Left lung (tissue), 10 donors: ENCODE results near the gene UPF1. TPM values are rescaled to one million over a fixed set of nuclear protein-coding genes. Genes with fewer than 3 reads are reported as not detected.

Experiments used
- ATAC-seq: fragments of 200-7000 bp; cut with Tn5 transposase; one replicate; pipeline ENCODE4 v1.9.1; 2020; ENCODE audit warnings: moderate library complexity
- DNase-seq, 4 donors: peaks; one replicate each; pipeline ENCODE4 v3.0.0-alpha.2; 2013 to 2020
- H3K27ac ChIP-seq, 2 donors: fragments of 200-600 bp; sonication (generic) in 1 of 2; one replicate each; pipeline versions ENCODE4 v1.5.0 to v1.8.0; 2020 to 2021
- H3K27me3 ChIP-seq, 2 donors: fragments of 200-600 bp; sonication (generic) in 1 of 2; one replicate each; pipeline versions ENCODE4 v1.5.0 to v1.8.0; 2020 to 2021
- H3K36me3 ChIP-seq, 2 donors: fragments of 200-600 bp; sonication (generic) in 1 of 2; one replicate each; pipeline versions ENCODE4 v1.5.0 to v1.8.0; 2020 to 2021
- H3K4me1 ChIP-seq, 2 donors: fragments of 200-600 bp; one replicate each; pipeline ENCODE4 v1.8.0; 2021
- H3K4me3 ChIP-seq, 2 donors: fragments of 200-600 bp; sonication (generic) in 1 of 2; one replicate each; pipeline versions ENCODE4 v1.5.0 to v1.8.0; 2020 to 2021; ENCODE audit warnings: mild to moderate bottlenecking in 1 of 2
- H3K9me3 ChIP-seq, 2 donors: fragments of 200-600 bp; sonication (generic) in 1 of 2; one replicate each; pipeline versions ENCODE4 v1.5.0 to v1.8.0; 2020 to 2021
- CTCF ChIP-seq, 2 donors: fragments of 200-600 bp; sonication (generic) in 1 of 2; IDR thresholded peaks; one replicate each; pipeline versions ENCODE4 v1.5.0 to v1.8.0; 2021; ENCODE audit warnings: antibody characterized with exemption in 2 of 2
- intact Hi-C, 2 donors: fragments of 100-400 bp; cut with DNase I; formaldehyde crosslinking; loops; one replicate each; pipeline versions ENCODE4 v1.11.2 to v1.14.2; 2022
- polyA plus RNA-seq, 6 donors: library from polyadenylated mRNA; unstranded; fragments of 120-200 nt; gene quantifications; one replicate each; pipeline ENCODE4 v1.2.1, GENCODE V29; 2013; ENCODE audit not compliant: insufficient read length in 6 of 6
- total RNA-seq, 2 donors: library from RNA; stranded (reverse); fragmentation: NEBNext Ultra II Directional; extraction: Animal tissue kit (Norgen Biotek cat#: 25700); gene quantifications; one replicate each; pipeline ENCODE4 v1.2.1, GENCODE V29; 2021
- donor health status: DM: no; HTN: yes; CAD: no.
- donor health status: DM: no; HTN: no; CAD: no.

Gene UPF1
- total and polyA plus RNA-seq, 8 donors, result 49.1 to 80.9 (median 55.3) TPM

- intact Hi-C loops, result no loop called here
- Histone ChIP-seq H3K36me3 (peaks cover 0 to 97% of the 10 kb centered on the region in 2 donors), H3K27ac (no peak overlapping the region), H3K9me3 (no peaks in the 10 kb centered on the region), H3K4me1 (no peaks in the 10 kb centered on the region), H3K27me3 (no peaks in the 10 kb centered on the region), H3K4me3 (no peak overlapping the region)
- ATAC-seq, result no peak
- no peak for DNase-seq
- no peak for TF ChIP-seq CTCF (IDR thresholded peaks at IDR 0.05)
Measured at GRCh38 chr19:18903156-18904037, 71.6 kb downstream of the UPF1 start.

- DNase-seq, result no peak
- Histone ChIP-seq H3K4me1 (no peaks in the 10 kb centered on the region), H3K27ac (no peak overlapping the region), H3K4me3 (no peak overlapping the region), H3K9me3 (no peaks in the 10 kb centered on the region), H3K36me3 (peaks cover 0 to 97% of the 10 kb centered on the region in 2 donors), H3K27me3 (no peaks in the 10 kb centered on the region)
- intact Hi-C loops, result no loop called here
- no peak for TF ChIP-seq CTCF (IDR thresholded peaks at IDR 0.05)
- ATAC-seq, result no peak
Measured at GRCh38 chr19:18904334-18905057, 72.7 kb downstream of the UPF1 start.

DNA sequence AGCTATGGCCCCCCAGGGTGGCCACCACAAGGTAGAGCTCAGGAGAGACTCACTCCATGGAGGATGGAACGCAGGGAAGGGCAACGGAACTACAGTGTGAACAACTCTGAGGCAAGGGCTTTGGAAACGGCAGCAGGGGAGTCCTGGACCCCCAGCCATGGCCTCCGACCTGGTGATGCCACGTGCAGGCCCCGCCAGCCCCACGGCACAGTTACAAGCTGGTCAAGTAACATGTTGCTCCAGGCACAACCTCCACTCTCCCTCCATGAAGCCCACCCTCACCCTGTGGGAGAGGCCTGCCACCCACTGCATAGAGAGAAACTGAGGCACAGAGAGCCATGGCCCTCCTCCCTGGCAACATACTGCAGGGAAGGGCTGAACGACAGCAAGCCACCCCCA lies 73.3 kb downstream of the UPF1 start:
- no peak for ATAC-seq

GRCh38 chr19:18905513-18906236 lies 73.9 kb downstream of the UPF1 start:
- DNase-seq (no peak), ATAC-seq (no peak)
- Histone ChIP-seq H3K36me3 (peaks cover 0 to 97% of the 10 kb centered on the region in 2 donors), H3K27ac (no peak overlapping the region), H3K9me3 (no peaks in the 10 kb centered on the region), H3K4me3 (no peak overlapping the region), H3K27me3 (no peaks in the 10 kb centered on the region), H3K4me1 (no peaks in the 10 kb centered on the region)
- intact Hi-C loops, result no loop called here
- TF ChIP-seq CTCF (IDR thresholded peaks at IDR 0.05), result no peak

More for the DNA sequence above, 73.3 kb downstream of the UPF1 start:
- Histone ChIP-seq H3K4me1 (no peaks in the 10 kb centered on the region), H3K27me3 (no peaks in the 10 kb centered on the region), H3K36me3 (peaks cover 0 to 97% of the 10 kb centered on the region in 2 donors), H3K9me3 (no peaks in the 10 kb centered on the region), H3K27ac (no peak overlapping the region), H3K4me3 (no peak overlapping the region)
- TF ChIP-seq CTCF (IDR thresholded peaks at IDR 0.05), result no peak
- intact Hi-C loops, result no loop called here
- DNase-seq, result no peak
